Mesenchymal stem cell (in vitro differentiated cells and primary cell): ENCODE measurements around the gene ADCY5.

Source experiments
- DNase-seq: peaks from one replicate; pipeline ENCODE4 v3.0.0-alpha.2; 2013
- H2AFZ ChIP-seq: one replicate; pipeline ENCODE4 v1.6.1; 2013; ENCODE audit warnings: low read depth, mild to moderate bottlenecking, control low read depth, inconsistent platforms, low read length, moderate library complexity
- H2AK5ac ChIP-seq: 2 replicates; pipeline ENCODE4 v1.6.1; 2013; ENCODE audit warnings: low read length, moderate library complexity, mild to moderate bottlenecking, inconsistent platforms; ENCODE audit not compliant: severe bottlenecking
- H2BK120ac ChIP-seq: one replicate; pipeline ENCODE4 v1.6.1; 2013; ENCODE audit warnings: low read depth, mild to moderate bottlenecking, inconsistent platforms, low read length, moderate library complexity
- H2BK12ac ChIP-seq, 2 experiments: one replicate each; pipeline ENCODE4 v1.6.1; 2013; ENCODE audit warnings: inconsistent platforms in 2 of 2, low read length in 2 of 2, mild to moderate bottlenecking in 2 of 2, moderate library complexity in 2 of 2, control low read depth in 1 of 2
- H2BK15ac ChIP-seq: one replicate; pipeline ENCODE4 v1.6.1; 2013; ENCODE audit warnings: mild to moderate bottlenecking, low read depth, inconsistent platforms; ENCODE audit not compliant: poor library complexity, severe bottlenecking
- H2BK5ac ChIP-seq: 2 replicates; pipeline ENCODE4 v1.6.1; 2013; ENCODE audit warnings: low read depth, mild to moderate bottlenecking, low read length, control low read depth, inconsistent platforms; ENCODE audit not compliant: poor library complexity, severe bottlenecking
- H3K14ac ChIP-seq, 2 experiments: one replicate each; pipeline ENCODE4 v1.6.1; 2013; ENCODE audit warnings: inconsistent platforms in 2 of 2, low read length in 2 of 2, control low read depth in 1 of 2, mild to moderate bottlenecking in 1 of 2, moderate library complexity in 1 of 2
- H3K18ac ChIP-seq, 2 experiments: one replicate each; pipeline ENCODE4 v1.6.1; 2013; ENCODE audit warnings: inconsistent platforms in 2 of 2, low read length in 2 of 2, control low read depth in 1 of 2, low read depth in 1 of 2, mild to moderate bottlenecking in 1 of 2
- H3K23ac ChIP-seq, 2 experiments: one replicate each; pipeline ENCODE4 v1.6.1; 2013; ENCODE audit warnings: inconsistent platforms in 2 of 2, low read length in 2 of 2, mild to moderate bottlenecking in 2 of 2, moderate library complexity in 2 of 2, control low read depth in 1 of 2
- H3K27ac ChIP-seq: 2 replicates; pipeline ENCODE4 v1.5.1; 2013; ENCODE audit warnings: mild to moderate bottlenecking, moderate library complexity, low read length, control low read depth, inconsistent platforms; ENCODE audit not compliant: poor library complexity, severe bottlenecking
- H3K27me3 ChIP-seq, 2 experiments: 2 replicates each; pipeline versions ENCODE4 v1.6.1 to v1.7.0; 2013; ENCODE audit warnings: low read length in 2 of 2, mild to moderate bottlenecking in 2 of 2, moderate library complexity in 2 of 2, control low read depth in 1 of 2, inconsistent platforms in 1 of 2; ENCODE audit not compliant: control insufficient read depth in 1 of 2, insufficient read depth in 1 of 2
- H3K36me3 ChIP-seq, 2 experiments: 2 replicates each; pipeline versions ENCODE4 v1.6.1 to v1.7.0; 2013; ENCODE audit warnings: low read length in 2 of 2, control low read depth in 1 of 2, inconsistent platforms in 1 of 2, low read depth in 1 of 2, mild to moderate bottlenecking in 1 of 2; ENCODE audit not compliant: insufficient read depth in 2 of 2, control insufficient read depth in 1 of 2
- H3K4ac ChIP-seq, 2 experiments: one replicate each; pipeline ENCODE4 v1.6.1; 2013; ENCODE audit warnings: inconsistent platforms in 2 of 2, low read length in 2 of 2, mild to moderate bottlenecking in 2 of 2, moderate library complexity in 2 of 2, control low read depth in 1 of 2, low read depth in 1 of 2
- H3K4me1 ChIP-seq: 2 replicates; pipeline ENCODE4 v1.6.1; 2013; ENCODE audit warnings: low read depth, low read length, control low read depth; ENCODE audit not compliant: control insufficient read depth, insufficient read depth
- H3K4me2 ChIP-seq: 2 replicates; pipeline ENCODE4 v1.6.1; 2013; ENCODE audit warnings: low read length, mild to moderate bottlenecking, inconsistent platforms; ENCODE audit not compliant: poor library complexity, severe bottlenecking
- H3K4me3 ChIP-seq, 2 experiments: 2 replicates each; pipeline versions ENCODE4 v1.5.1 to v1.7.0; 2013; ENCODE audit warnings: low read length in 2 of 2, mild to moderate bottlenecking in 2 of 2, control low read depth in 1 of 2, low read depth in 1 of 2; ENCODE audit not compliant: insufficient read depth in 1 of 2
- H3K79me1 ChIP-seq: replicated peaks from 2 replicates; pipeline ENCODE4 v1.6.1; 2013; ENCODE audit warnings: mild to moderate bottlenecking, control low read depth, low read length, inconsistent platforms; ENCODE audit not compliant: poor library complexity, severe bottlenecking
- H3K9ac ChIP-seq: 2 replicates; pipeline ENCODE4 v1.7.0; 2013; ENCODE audit warnings: mild to moderate bottlenecking, low read length, moderate library complexity
- H3K9me3 ChIP-seq: 2 replicates; pipeline ENCODE4 v1.7.0; 2013; ENCODE audit warnings: mild to moderate bottlenecking, low read length; ENCODE audit not compliant: control insufficient read depth
- H4K8ac ChIP-seq: one replicate; pipeline ENCODE4 v1.6.1; 2013; ENCODE audit warnings: inconsistent platforms, mild to moderate bottlenecking, low read length, moderate library complexity
- H4K91ac ChIP-seq: one replicate; pipeline ENCODE4 v1.6.1; 2013; ENCODE audit warnings: mild to moderate bottlenecking, low read length, inconsistent platforms
- WGBS: methylation state at CpG from one replicate; pipeline ENCODE4 v1.1.7; 2013; ENCODE audit warnings: mixed read lengths; 5-methylcytosine and 5-hydroxymethylcytosine counted together

ADCY5 gene

DNA sequence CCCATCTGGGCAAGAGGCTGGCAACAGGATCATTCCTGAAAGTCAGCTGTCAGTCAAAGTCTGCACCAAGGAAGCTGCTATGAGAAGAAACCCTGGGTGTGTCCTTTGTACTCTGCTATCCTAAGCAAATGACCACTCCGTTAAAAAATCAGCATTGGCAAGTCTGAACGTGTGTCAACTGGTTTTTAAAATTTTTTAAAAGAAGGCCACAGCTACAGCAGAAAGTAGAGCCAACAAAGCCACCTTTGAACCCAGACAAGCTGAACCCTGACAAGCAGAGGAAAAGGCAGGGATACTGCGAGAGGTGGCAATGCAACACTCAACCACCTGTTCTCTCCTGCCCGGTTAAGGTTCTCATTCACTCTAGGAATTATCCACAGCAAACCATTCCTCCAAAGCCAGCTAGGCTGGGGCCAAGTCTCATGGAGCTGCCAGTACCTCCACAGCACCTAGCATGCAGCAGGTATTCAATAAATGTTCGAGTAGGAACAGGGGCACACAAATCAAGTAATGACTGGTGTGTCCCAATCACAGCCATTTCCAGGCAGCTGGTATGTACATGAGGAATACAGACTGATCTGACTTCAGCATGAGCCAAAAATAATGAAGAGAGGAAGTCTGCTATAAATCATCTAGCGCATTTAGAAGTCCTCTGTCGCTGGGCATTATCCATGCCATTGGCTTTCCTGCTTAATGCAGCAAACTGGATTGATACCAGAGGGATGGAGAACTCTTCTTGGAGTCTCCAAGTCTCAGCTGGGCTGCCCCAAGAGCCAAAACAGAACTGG, 76.0 kb downstream of the ADCY5 start:
- Histone ChIP-seq H2AK5ac (no peak overlapping the region), H3K18ac (no peak overlapping the region), H3K9ac (no peak overlapping the region), H3K23ac (no peak overlapping the region), H3K27ac (no peak overlapping the region), H2AFZ (no peak overlapping the region), H3K4me1 (no peaks in the 10 kb centered on the region), H2BK12ac (no peak overlapping the region), H2BK15ac (no peak overlapping the region), H3K14ac (no peak overlapping the region), H3K36me3 (no peaks in the 10 kb centered on the region), H3K4me3 (no peak overlapping the region), H3K4me2 (no peak overlapping the region), H3K4ac (no peak overlapping the region), H3K27me3 (peaks cover 76 to 81% of the 10 kb centered on the region in 2 experiments), H3K9me3 (peaks cover 5% of the 10 kb centered on the region), H4K8ac (no peak overlapping the region), H2BK5ac (no peak overlapping the region), H2BK120ac (no peak overlapping the region), H4K91ac (no peak overlapping the region), H3K79me1 (no peaks in the 10 kb centered on the region)
- WGBS = 72% methylated on average over 7 of the region's 7 CpGs
- DNase-seq = no peak

DNA sequence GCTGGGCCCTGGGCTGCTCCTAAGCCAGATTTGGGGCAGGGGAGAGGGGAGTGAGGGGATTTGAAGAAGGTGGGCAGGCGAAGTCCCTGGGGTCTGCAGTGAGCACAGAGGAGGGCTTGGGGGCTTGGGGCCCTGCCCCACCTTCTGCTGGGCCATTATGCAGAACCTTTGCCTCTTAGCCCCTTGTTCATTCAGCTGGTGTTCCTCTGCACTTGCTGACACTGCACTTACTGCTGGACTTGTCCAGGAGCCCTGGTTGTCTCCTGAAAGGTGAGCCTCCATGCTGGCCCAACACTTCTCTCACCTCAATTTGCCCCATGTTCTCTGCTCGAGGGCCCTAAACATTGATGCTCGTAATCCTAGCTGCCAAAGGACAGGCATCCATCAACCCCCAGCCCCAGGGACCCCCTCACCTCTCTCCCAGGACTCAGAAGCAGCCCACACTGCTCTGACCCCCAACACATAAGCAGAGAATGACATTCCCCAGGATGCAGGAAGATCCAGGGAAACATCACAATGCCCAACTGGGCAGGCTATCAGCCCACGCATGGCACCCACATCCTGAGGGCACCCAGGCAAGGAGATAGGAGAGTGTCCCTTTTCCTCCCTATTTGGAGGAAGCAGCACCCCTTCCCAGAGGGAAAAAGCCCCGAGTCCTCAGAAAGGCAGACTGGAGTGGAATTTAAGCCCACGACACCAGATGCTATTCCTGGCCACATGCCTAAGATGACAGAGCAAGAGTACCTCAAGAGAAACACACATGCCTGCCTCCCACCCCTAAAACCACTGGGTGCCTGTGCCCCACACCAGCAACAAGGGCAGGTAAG, 76.8 kb downstream of the ADCY5 start:
- Histone ChIP-seq H2BK120ac (no peak overlapping the region), H3K36me3 (no peaks in the 10 kb centered on the region), H3K14ac (no peak overlapping the region), H3K4ac (no peak overlapping the region), H2AFZ (no peak overlapping the region), H2BK5ac (no peak overlapping the region), H3K27ac (no peak overlapping the region), H3K9ac (no peak overlapping the region), H4K91ac (no peak overlapping the region), H3K27me3 (peaks cover 76 to 79% of the 10 kb centered on the region in 2 experiments), H3K79me1 (no peaks in the 10 kb centered on the region), H3K23ac (no peak overlapping the region), H2BK15ac (no peak overlapping the region), H2BK12ac (no peak overlapping the region), H3K9me3 (peaks cover 5% of the 10 kb centered on the region), H3K4me2 (no peak overlapping the region), H3K4me1 (peaks cover 1% of the 10 kb centered on the region), H2AK5ac (no peak overlapping the region), H3K4me3 (no peak overlapping the region), H4K8ac (no peak overlapping the region), H3K18ac (no peak overlapping the region)
- no peak for DNase-seq
- 52% methylated on average over 6 of the region's 6 CpGs for WGBS

DNA sequence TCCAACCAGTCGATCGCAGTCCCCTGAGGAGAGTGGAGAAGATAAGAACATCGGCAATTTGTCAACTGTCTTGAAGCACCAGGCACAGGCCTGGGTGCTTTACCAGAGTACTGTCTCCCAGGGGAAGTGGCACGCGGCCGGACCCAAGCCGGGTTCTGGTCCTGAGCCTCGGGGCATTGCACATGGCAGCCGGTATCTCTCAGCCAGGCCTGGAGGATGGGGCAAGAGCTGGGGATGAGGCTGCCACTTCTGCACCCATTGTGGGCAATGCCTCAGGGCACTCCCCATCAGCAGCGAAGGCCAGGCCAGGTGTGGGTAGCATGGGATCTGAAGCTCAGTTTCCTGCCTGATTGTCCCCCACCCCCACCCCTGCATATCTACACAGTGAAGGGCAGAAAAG, 77.5 kb downstream of the ADCY5 start:
- Histone ChIP-seq H4K8ac (no peak overlapping the region), H3K23ac (no peak overlapping the region), H3K4me1 (peaks cover 1% of the 10 kb centered on the region), H3K79me1 (no peaks in the 10 kb centered on the region), H3K4ac (no peak overlapping the region), H2BK5ac (no peak overlapping the region), H2BK15ac (no peak overlapping the region), H3K27ac (no peak overlapping the region), H3K27me3 (peaks cover 76 to 79% of the 10 kb centered on the region in 2 experiments), H2AK5ac (no peak overlapping the region), H4K91ac (no peak overlapping the region), H2BK12ac (no peak overlapping the region), H3K9ac (no peak overlapping the region), H3K14ac (no peak overlapping the region), H3K4me3 (no peak overlapping the region), H3K18ac (no peak overlapping the region), H2AFZ (no peak overlapping the region), H2BK120ac (no peak overlapping the region), H3K36me3 (no peaks in the 10 kb centered on the region), H3K9me3 (peaks cover 5% of the 10 kb centered on the region), H3K4me2 (no peak overlapping the region)
- no peak for DNase-seq
- 73% methylated on average over 9 of the region's 10 CpGs for WGBS

DNA sequence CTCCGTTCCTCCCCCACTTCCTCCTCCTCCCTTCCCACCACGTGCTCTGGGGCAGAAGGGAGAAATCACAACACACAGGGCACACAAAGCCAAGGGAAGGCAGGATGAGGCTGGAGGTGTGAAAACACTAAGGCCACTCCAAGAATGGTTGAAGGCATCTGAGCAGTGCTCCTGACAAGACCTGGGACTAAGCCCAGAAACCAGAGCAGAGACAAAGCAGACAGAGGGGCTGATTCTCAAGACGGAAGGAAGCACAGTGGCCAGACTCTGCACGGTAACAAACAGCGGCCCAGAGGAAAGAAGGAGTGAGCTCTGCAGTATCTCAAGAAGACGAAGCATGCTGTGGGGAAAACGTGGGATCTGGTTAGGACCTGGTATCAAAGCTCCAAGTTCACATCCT, 78.1 kb downstream of the ADCY5 start:
- Histone ChIP-seq H3K27ac (no peak overlapping the region), H3K36me3 (no peaks in the 10 kb centered on the region), H3K27me3 (peaks cover 75 to 80% of the 10 kb centered on the region in 2 experiments), H4K91ac (no peak overlapping the region), H2BK120ac (no peak overlapping the region), H3K4me3 (no peak overlapping the region), H3K14ac (no peak overlapping the region), H2BK15ac (no peak overlapping the region), H2AFZ (no peak overlapping the region), H4K8ac (no peak overlapping the region), H3K23ac (no peak overlapping the region), H3K4ac (no peak overlapping the region), H3K4me1 (peaks cover 1% of the 10 kb centered on the region), H2BK12ac (no peak overlapping the region), H3K9me3 (peaks cover 5% of the 10 kb centered on the region), H2AK5ac (no peak overlapping the region), H3K4me2 (no peak overlapping the region), H3K18ac (no peak overlapping the region), H2BK5ac (no peak overlapping the region), H3K9ac (no peak overlapping the region), H3K79me1 (no peaks in the 10 kb centered on the region)
- DNase-seq = no peak
- WGBS = 30% methylated on average over 6 of the region's 7 CpGs
